ENCODE data around the gene FYB1. TPM values are rescaled to one million over a fixed set of nuclear protein-coding genes. Genes with fewer than 3 reads are reported as not detected.

FYB1 gene
- total and polyA plus RNA-seq, 11 donors: 0.82 to 67.2 (median 2.8) TPM

GRCh38 chr5:39102684-39103155 is 116.6 kb downstream of the FYB1 start:
- TF ChIP-seq CTCF (IDR thresholded peaks at IDR 0.05) (no peak), POLR2A (IDR thresholded peaks at IDR 0.05) (no peak)
- WGBS, 4 donors: 77 to 83% (median 79%) methylated on average over 4 of the region's 4 CpGs
- intact Hi-C loops (cut with DNase I): no loop called here

GRCh38 chr5:39100851-39101396 is 118.4 kb downstream of the FYB1 start:
- peaks cover 0 to 28% (median 0%) of the 10 kb centered on the region in 9 donors for H3K36me3 ChIP-seq
- H3K9me3 ChIP-seq: no peaks in the 10 kb centered on the region
- ATAC-seq: no peak
- WGBS, 4 donors: 78 to 89% (median 87%) methylated on average over 7 of the region's 7 CpGs
- H3K4me3 ChIP-seq: no peak overlapping the region
- H3K4me1 ChIP-seq: peaks cover 0 to 4% (median 0%) of the 10 kb centered on the region in 12 donors
- H3K27me3 ChIP-seq: no peaks in the 10 kb centered on the region
- no peak overlapping the region for H3K27ac ChIP-seq
- DNase-seq: no peak
- intact Hi-C loops (cut with DNase I): no loop called here
- TF ChIP-seq POLR2A (IDR thresholded peaks at IDR 0.05): no peak
- no peak for TF ChIP-seq CTCF (IDR thresholded peaks at IDR 0.05)

More at GRCh38 chr5:39102684-39103155, 116.6 kb downstream of the FYB1 start:
- no peak overlapping the region for H3K4me3 ChIP-seq
- H3K27ac ChIP-seq: no peak overlapping the region
- DNase-seq (no peak), ATAC-seq (no peak)
- H3K4me1 ChIP-seq: peaks cover 0 to 4% (median 0%) of the 10 kb centered on the region in 12 donors
- no peaks in the 10 kb centered on the region for H3K27me3 ChIP-seq
- H3K36me3 ChIP-seq: peaks cover 0 to 42% (median 0%) of the 10 kb centered on the region in 9 donors
- no peaks in the 10 kb centered on the region for H3K9me3 ChIP-seq

GRCh38 chr5:39100301-39100850 is 119.0 kb downstream of the FYB1 start:
- intact Hi-C loops (cut with DNase I): no loop called here
- H3K4me1 ChIP-seq: peaks cover 0 to 4% (median 0%) of the 10 kb centered on the region in 12 donors
- DNase-seq: no peak

More at GRCh38 chr5:39100301-39100850, 119.0 kb downstream of the FYB1 start:
- Histone ChIP-seq H3K36me3 (peaks cover 0 to 22% (median 0%) of the 10 kb centered on the region in 9 donors), H3K27ac (no peak overlapping the region), H3K9me3 (no peaks in the 10 kb centered on the region), H3K27me3 (no peaks in the 10 kb centered on the region), H3K4me3 (no peak overlapping the region)
- WGBS, 4 donors: 84 to 86% (median 85%) methylated on average over 6 of the region's 6 CpGs
- no peak for ATAC-seq
- TF ChIP-seq POLR2A (IDR thresholded peaks at IDR 0.05): no peak
- TF ChIP-seq CTCF (IDR thresholded peaks at IDR 0.05): no peak

Data from heart left ventricle (tissue), 16 donors.